NT2/D1 (cell line): ENCODE measurements around the gene RPL38.
"Not testable (repeated sequence)": the region's sequence is repeated elsewhere in the genome, so short reads cannot be mapped to it uniquely, and the experiment has no call there.

ENCODE experiments used
- DNase-seq: peaks from one replicate; pipeline ENCODE4 v3.0.0-alpha.2; 2011; ENCODE audit warnings: low read depth, low spot score
- H3K27me3 ChIP-seq: 2 replicates; pipeline ENCODE4 v1.6.0; 2011; ENCODE audit warnings: mild to moderate bottlenecking; ENCODE audit not compliant: insufficient read length, insufficient read depth
- H3K36me3 ChIP-seq: 2 replicates; pipeline ENCODE4 v1.6.1; 2011; ENCODE audit warnings: mild to moderate bottlenecking, low read length, mixed read lengths; ENCODE audit not compliant: insufficient read depth, insufficient read length
- H3K4me1 ChIP-seq: 2 replicates; pipeline ENCODE4 v1.5.1; 2011; ENCODE audit not compliant: insufficient read depth, insufficient read length
- H3K4me3 ChIP-seq: 2 replicates; pipeline ENCODE4 v1.5.1; 2011; ENCODE audit warnings: low read depth; ENCODE audit not compliant: insufficient read length
- H3K9ac ChIP-seq: 2 replicates; pipeline ENCODE4 v1.6.0; 2011; ENCODE audit warnings: low read depth; ENCODE audit not compliant: insufficient read length
- H3K9me3 ChIP-seq: 2 replicates; pipeline ENCODE4 v1.5.1; 2011; ENCODE audit warnings: mild to moderate bottlenecking, low read length; ENCODE audit not compliant: insufficient read depth
- SUZ12 ChIP-seq: IDR thresholded peaks from 2 replicates; pipeline ENCODE4 v1.6.1; 2011; ENCODE audit not compliant: insufficient read length, insufficient read depth; ENCODE audit errors: extremely low read depth
- YY1 ChIP-seq: IDR thresholded peaks from 2 replicates; pipeline ENCODE4 v1.6.1; 2011; ENCODE audit not compliant: insufficient read length, insufficient read depth
- ZNF274 ChIP-seq: IDR thresholded peaks from 2 replicates; pipeline ENCODE4 v1.6.1; 2011; ENCODE audit warnings: mild to moderate bottlenecking, low read depth, low read length

Gene RPL38

DNA sequence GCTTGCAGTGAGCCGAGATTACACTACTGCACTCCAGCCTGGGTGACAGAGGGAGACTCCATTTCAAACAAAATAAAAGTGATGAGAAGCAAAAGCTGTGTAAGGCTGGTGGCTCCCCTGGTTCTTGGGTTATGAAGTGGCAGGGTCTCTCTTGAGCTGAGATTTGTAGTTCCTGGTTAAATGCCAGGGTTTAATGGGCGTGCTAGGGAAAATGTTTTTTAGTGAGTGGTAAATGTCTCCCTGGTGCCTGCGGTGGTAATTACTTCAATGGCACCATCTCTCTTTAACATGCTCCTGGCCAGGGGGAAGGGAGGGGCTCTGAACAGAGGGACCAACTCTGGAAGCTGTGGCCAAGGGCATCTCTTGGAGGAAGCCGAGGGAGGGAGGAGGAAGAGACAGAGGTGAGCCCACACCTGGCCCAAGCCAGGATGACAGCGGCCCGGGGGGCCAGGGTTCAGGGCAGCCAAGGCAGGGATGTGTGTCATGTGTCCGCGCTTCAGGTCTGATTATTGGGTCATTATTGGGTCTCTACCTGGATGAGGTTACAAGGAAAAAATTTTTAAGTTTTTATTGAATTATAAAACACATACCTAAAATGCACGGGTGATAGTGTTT, 17.8 kb upstream of the RPL38 start:
- Histone ChIP-seq H3K4me3 (no peak overlapping the region), H3K9ac (no peak overlapping the region), H3K4me1 (peaks cover 10% of the 10 kb centered on the region), H3K36me3 (no peaks in the 10 kb centered on the region), H3K9me3 (no peaks in the 10 kb centered on the region), H3K27me3 (no peaks in the 10 kb centered on the region)
- TF ChIP-seq ZNF274 (no peak), YY1 (no peak), SUZ12 (no peak)
- DNase-seq: no peak

DNA sequence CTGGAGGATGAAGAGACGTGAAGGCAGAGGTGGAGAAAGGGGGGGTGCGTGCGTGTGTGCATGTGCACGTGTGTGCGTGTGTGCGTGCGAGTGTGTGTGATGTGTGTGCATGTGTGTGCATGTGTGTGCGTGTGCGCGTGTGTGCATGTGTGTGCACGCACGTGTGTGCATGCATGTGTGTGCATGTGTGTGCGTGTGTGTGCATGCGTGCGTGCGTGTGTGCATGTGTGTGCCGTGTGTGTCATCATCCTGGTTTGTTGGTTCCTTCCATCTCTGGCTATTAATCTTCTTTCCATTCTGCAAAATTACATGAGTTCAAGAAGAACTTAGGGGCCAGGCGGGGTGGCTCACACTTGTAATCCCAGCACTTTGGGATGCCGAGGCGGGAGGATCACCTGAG, 17.0 kb upstream of the RPL38 start:
- no peaks in the 10 kb centered on the region for H3K9me3 ChIP-seq
- no peaks in the 10 kb centered on the region for H3K36me3 ChIP-seq

DNA sequence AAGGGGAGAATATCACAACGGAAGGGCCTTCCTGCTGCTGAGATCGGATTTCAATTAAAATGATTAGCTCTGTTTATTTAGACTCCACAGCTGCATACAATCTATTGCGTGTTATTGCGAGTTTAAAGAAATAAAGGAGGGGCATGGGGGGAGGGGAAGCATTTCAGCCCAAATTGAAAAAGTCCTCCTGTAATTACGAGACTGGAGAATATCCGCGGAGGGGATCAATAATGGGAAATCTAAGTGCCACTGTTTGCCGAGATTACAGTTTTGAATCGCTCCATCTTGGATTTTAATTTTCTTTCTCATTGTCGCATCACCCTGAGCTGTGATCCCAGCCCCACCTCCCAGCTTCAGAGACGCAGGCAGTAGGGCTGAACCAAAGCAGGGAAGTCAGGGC, 15.7 kb upstream of the RPL38 start:
- H3K4me1 ChIP-seq: peaks cover 11% of the 10 kb centered on the region
- no peaks in the 10 kb centered on the region for H3K9me3 ChIP-seq
- no peak overlapping the region for H3K9ac ChIP-seq
- no peak for DNase-seq
- no peaks in the 10 kb centered on the region for H3K36me3 ChIP-seq
- no peak for TF ChIP-seq SUZ12
- no peak for TF ChIP-seq YY1
- TF ChIP-seq ZNF274: no peak
- H3K4me3 ChIP-seq: no peak overlapping the region
- H3K27me3 ChIP-seq: no peaks in the 10 kb centered on the region

More for the DNA sequence above, 17.0 kb upstream of the RPL38 start:
- no peak for DNase-seq
- no peaks in the 10 kb centered on the region for H3K27me3 ChIP-seq
- TF ChIP-seq YY1 (no peak), ZNF274 (no peak), SUZ12 (no peak)
- peaks cover 14% of the 10 kb centered on the region for H3K4me1 ChIP-seq
- no peak overlapping the region for H3K9ac ChIP-seq
- H3K4me3 ChIP-seq: no peak overlapping the region

DNA sequence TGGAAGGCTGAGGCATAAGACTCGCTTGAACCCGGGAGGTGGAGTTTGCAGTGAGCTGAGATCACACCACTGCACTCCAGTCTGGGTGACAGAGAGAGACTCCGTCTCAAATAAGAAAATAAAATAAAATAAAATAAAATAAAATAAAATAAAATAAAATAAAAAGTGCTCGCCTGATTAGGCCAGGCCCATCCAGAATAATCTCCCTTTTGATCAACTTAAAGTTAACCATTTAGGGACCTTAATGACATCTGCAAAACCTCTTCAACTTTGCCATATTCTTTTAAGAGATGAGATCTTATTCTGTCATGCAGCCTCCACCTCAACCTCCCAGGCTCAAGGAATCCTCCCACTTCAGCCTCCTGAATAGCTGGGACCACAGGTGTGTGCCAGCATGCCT, 14.8 kb upstream of the RPL38 start:
- not testable (repeated sequence) for H3K27me3 ChIP-seq, H3K9ac ChIP-seq, H3K9me3 ChIP-seq, H3K36me3 ChIP-seq, H3K4me3 ChIP-seq, DNase-seq
- peaks cover 14% of the 10 kb centered on the region for H3K4me1 ChIP-seq

DNA sequence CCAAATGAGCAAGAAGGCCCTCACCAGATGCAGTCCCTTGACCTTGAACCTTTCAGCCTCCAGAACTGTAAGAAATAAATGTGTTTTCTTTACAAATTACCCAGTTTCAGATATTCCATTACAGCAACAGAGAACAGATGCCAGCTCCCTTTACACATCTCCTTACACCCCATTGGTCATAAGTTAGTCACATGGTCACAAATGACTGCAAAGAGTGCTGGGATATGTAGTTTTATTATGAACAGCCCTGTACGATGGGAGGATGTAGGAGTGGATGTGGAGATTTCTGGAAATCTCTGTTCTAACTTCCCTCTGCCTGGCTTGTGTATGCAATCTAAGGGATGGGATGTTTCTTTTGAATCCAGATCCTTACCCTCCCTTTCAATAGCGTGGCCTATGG, 13.3 kb upstream of the RPL38 start:
- no peak overlapping the region for H3K4me3 ChIP-seq
- peaks cover 18% of the 10 kb centered on the region for H3K4me1 ChIP-seq
- DNase-seq: no peak
- H3K9ac ChIP-seq: no peak overlapping the region
- no peaks in the 10 kb centered on the region for H3K9me3 ChIP-seq
- H3K36me3 ChIP-seq: no peaks in the 10 kb centered on the region
- peaks cover 3% of the 10 kb centered on the region for H3K27me3 ChIP-seq
- TF ChIP-seq YY1: no peak
- TF ChIP-seq ZNF274: no peak
- TF ChIP-seq SUZ12: no peak

DNA sequence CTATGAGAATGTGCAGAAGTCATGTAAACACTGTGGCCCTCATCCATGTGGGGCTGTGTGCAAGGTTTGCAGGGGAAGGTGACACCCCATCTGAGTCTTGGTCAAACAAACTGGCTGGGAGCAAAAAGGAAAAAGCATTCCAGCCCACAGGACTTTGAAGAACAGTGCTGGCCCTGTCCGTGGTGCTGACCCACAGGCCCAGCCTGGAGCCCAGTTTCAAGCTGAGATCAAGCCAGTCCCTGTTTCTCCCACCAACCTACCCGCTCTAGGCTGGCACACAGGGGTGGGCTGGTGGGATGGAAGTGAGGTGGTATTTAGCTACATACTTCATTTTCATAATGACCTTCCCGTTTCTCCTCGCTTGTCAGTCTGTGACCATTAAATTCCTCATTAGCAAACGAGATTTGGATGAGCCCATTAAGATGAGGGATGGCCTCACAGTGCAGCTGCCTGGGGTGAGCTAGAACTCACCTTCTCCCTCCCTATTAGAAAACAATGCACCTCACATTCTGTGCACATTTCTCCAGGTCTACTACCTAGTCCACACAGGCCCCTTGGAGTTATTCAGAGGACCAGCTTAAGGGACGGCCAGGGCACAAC, 12.6 kb upstream of the RPL38 start:
- H3K4me3 ChIP-seq: no peak overlapping the region
- DNase-seq: no peak
- H3K9ac ChIP-seq: no peak overlapping the region
- no peaks in the 10 kb centered on the region for H3K36me3 ChIP-seq
- peaks cover 3% of the 10 kb centered on the region for H3K27me3 ChIP-seq
- no peaks in the 10 kb centered on the region for H3K9me3 ChIP-seq
- TF ChIP-seq ZNF274 (no peak), SUZ12 (no peak), YY1 (no peak)
- peaks cover 18% of the 10 kb centered on the region for H3K4me1 ChIP-seq

DNA sequence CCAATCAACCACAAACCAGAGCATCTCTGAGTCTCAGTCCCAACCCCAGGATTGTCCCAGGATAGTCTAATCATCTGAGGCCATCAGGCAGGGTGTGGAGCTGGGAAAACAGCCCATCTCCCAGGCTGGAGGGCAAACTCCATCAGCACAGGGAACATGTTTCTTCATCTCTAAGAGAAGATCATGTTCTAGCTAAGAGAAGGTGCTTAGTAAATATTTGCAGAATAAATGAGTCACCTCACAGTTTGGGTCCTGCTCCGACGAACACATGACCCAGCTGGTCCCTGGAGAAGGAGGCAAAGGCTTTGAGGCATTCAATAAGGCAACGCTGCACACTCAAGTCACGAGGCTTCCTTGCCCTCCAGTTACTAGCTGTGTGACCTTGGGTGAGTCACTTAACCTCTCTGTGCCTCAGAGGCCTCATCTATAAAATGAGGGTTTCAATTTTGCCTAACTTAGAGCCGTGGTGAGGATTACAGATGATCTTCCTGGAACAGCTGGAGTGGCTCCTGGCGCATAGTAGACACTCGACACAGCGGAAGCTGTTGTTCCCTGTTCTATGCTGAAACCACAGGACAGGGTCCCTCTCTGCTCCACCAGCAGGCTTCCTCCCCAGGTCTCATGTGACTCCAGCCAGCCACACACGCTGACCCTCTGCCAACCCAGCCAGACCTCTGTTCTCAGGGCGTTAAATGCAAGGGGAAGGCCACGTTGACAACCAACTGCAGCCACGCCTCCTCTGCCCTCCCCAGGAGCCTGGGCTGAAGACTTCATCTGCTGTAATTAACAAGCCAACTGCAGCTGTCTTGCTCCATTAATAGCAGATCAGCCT, 10.3 kb upstream of the RPL38 start:
- DNase-seq: no peak
- no peak overlapping the region for H3K4me3 ChIP-seq
- no peak for TF ChIP-seq SUZ12
- H3K27me3 ChIP-seq: peaks cover 3% of the 10 kb centered on the region
- no peak overlapping the region for H3K9ac ChIP-seq
- peaks cover 14% of the 10 kb centered on the region for H3K4me1 ChIP-seq
- no peaks in the 10 kb centered on the region for H3K36me3 ChIP-seq
- H3K9me3 ChIP-seq: no peaks in the 10 kb centered on the region
